GM19023 (cell line): Measurements from ENCODE around the gene ISCA1.

Experiments used
- ATAC-seq: cut with Tn5 transposase; IDR thresholded peaks from one replicate; pipeline ENCODE4 v1.9.1; 2021; ENCODE audit warnings: mild to moderate bottlenecking, moderate library complexity; ENCODE audit not compliant: unreplicated experiment

The ISCA1 gene

GRCh38 chr9:86238861-86239770 lies 43.2 kb downstream of the ISCA1 start:
- ATAC-seq, result no peak

- no peak for ATAC-seq
Measured at GRCh38 chr9:86230858-86231257, 51.5 kb downstream of the ISCA1 start.

GRCh38 chr9:86222667-86223066 lies 59.7 kb downstream of the ISCA1 start:
- no peak for ATAC-seq

GRCh38 chr9:86219606-86220005 lies 62.7 kb downstream of the ISCA1 start:
- no peak for ATAC-seq

- no peak for ATAC-seq
Measured at GRCh38 chr9:86217076-86217755, 65.1 kb downstream of the ISCA1 start.
